GM12891 (cell line): Measurements from ENCODE around the gene EML5.

Source experiments
- POLR2A ChIP-seq: IDR thresholded peaks from 2 replicates; pipeline ENCODE4 v1.6.1; 2011; ENCODE audit warnings: low read depth, low read length, control low read depth
- POU2F2 ChIP-seq: IDR thresholded peaks from 2 replicates; pipeline ENCODE4 v1.6.1; 2011; ENCODE audit warnings: low read depth, mild to moderate bottlenecking, control low read depth, low read length, moderate library complexity
- TAF1 ChIP-seq: IDR thresholded peaks from 2 replicates; pipeline ENCODE4 v1.6.1; 2011; ENCODE audit warnings: low read depth, low read length, control low read depth

DNA sequence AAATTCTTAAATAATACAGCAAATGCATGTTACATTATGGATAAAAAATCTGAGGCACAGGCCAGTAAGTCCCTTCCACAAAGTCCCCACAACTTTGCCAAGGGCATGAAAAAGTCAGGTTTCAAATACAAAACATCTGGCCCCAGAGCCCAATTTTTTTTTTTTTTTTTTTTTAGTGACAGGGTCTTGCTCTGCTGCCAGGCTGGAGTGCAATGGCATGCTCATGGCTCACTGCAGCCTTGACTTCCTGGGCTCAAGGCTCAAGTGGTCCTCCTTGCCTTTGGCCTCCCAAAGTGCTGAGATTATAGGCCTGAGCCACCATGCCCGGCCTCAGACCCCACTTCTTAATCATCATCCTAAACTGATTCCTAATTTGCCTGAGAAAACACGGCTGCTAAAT, 28.6 kb upstream of the EML5 start:
- no peak for TF ChIP-seq TAF1
- no peak for TF ChIP-seq POLR2A
- TF ChIP-seq POU2F2 = no peak
